ENCODE data around the gene SPATA46.

Gene SPATA46

GRCh38 chr1:162407539-162407938 lies 30.9 kb upstream of the SPATA46 start:
- 81 to 100% methylated on average over 1 of the region's 1 CpG for WGBS, 2 experiments
- Histone ChIP-seq H3K36me3 (ENCODE audit: control insufficient read depth, insufficient read depth, low read length) (no peaks in the 10 kb centered on the region), H3K4me1 (ENCODE audit: control insufficient read depth, insufficient read depth, low read length) (no peaks in the 10 kb centered on the region), H3K27me3 (ENCODE audit: control insufficient read depth, insufficient read depth, low read length, poor library complexity, severe bottlenecking) (no peaks in the 10 kb centered on the region), H3K27ac (ENCODE audit: insufficient read depth, low read depth, low read length, poor library complexity, severe bottlenecking) (no peak overlapping the region), H3K9me3 (ENCODE audit: control insufficient read depth, low read length) (no peaks in the 10 kb centered on the region), H3K4me3 (ENCODE audit: insufficient read depth, low read depth, low read length) (no peak overlapping the region)

- Histone ChIP-seq H3K4me3 (ENCODE audit: insufficient read depth, low read depth, low read length) (no peak overlapping the region), H3K4me1 (ENCODE audit: control insufficient read depth, insufficient read depth, low read length) (no peaks in the 10 kb centered on the region), H3K27ac (ENCODE audit: insufficient read depth, low read depth, low read length, poor library complexity, severe bottlenecking) (no peak overlapping the region), H3K36me3 (ENCODE audit: control insufficient read depth, insufficient read depth, low read length) (no peaks in the 10 kb centered on the region), H3K9me3 (ENCODE audit: control insufficient read depth, low read length) (no peaks in the 10 kb centered on the region), H3K27me3 (ENCODE audit: control insufficient read depth, insufficient read depth, low read length, poor library complexity, severe bottlenecking) (no peaks in the 10 kb centered on the region)
- WGBS, 2 experiments = 93 to 97% methylated on average over 2 of the region's 2 CpGs
Observed at GRCh38 chr1:162406811-162407210, 30.2 kb upstream of the SPATA46 start.

DNA sequence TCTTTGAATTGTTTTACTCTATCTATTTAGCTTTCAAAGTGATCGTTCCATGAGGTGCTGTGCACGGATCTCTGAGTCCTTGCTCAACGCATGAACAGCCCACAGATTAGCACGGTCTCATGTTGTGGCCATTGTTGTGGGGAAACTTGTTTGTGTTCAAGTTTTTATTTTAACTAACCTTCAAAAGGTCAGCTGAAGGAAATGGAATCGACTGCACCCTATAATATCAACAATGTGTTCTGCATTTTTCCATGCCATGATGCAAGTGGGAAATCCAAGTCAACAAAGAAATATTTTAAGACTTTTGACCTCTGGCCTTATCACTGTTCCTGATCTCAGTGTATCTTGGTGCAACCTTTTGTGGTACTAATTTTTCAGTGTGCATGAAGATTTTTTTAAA lies 29.1 kb upstream of the SPATA46 start:
- H3K4me1 ChIP-seq (ENCODE audit: control insufficient read depth, insufficient read depth, low read length) = no peaks in the 10 kb centered on the region
- no peak overlapping the region for H3K27ac ChIP-seq (ENCODE audit: insufficient read depth, low read depth, low read length, poor library complexity, severe bottlenecking)
- H3K4me3 ChIP-seq (ENCODE audit: insufficient read depth, low read depth, low read length) = no peak overlapping the region
- 85 to 95% methylated on average over 5 of the region's 5 CpGs for WGBS, 2 experiments
- H3K27me3 ChIP-seq (ENCODE audit: control insufficient read depth, insufficient read depth, low read length, poor library complexity, severe bottlenecking) = no peaks in the 10 kb centered on the region
- H3K9me3 ChIP-seq (ENCODE audit: control insufficient read depth, low read length) = no peaks in the 10 kb centered on the region
- no peaks in the 10 kb centered on the region for H3K36me3 ChIP-seq (ENCODE audit: control insufficient read depth, insufficient read depth, low read length)

GRCh38 chr1:162404550-162405160 lies 28.0 kb upstream of the SPATA46 start:
- H3K27ac ChIP-seq (ENCODE audit: insufficient read depth, low read depth, low read length, poor library complexity, severe bottlenecking) = no peak overlapping the region
- no peak overlapping the region for H3K4me3 ChIP-seq (ENCODE audit: insufficient read depth, low read depth, low read length)
- H3K27me3 ChIP-seq (ENCODE audit: control insufficient read depth, insufficient read depth, low read length, poor library complexity, severe bottlenecking) = no peaks in the 10 kb centered on the region
- no peaks in the 10 kb centered on the region for H3K9me3 ChIP-seq (ENCODE audit: control insufficient read depth, low read length)
- no peaks in the 10 kb centered on the region for H3K4me1 ChIP-seq (ENCODE audit: control insufficient read depth, insufficient read depth, low read length)
- 85 to 94% methylated on average over 4 of the region's 5 CpGs for WGBS, 2 experiments
- H3K36me3 ChIP-seq (ENCODE audit: control insufficient read depth, insufficient read depth, low read length) = no peaks in the 10 kb centered on the region

DNA sequence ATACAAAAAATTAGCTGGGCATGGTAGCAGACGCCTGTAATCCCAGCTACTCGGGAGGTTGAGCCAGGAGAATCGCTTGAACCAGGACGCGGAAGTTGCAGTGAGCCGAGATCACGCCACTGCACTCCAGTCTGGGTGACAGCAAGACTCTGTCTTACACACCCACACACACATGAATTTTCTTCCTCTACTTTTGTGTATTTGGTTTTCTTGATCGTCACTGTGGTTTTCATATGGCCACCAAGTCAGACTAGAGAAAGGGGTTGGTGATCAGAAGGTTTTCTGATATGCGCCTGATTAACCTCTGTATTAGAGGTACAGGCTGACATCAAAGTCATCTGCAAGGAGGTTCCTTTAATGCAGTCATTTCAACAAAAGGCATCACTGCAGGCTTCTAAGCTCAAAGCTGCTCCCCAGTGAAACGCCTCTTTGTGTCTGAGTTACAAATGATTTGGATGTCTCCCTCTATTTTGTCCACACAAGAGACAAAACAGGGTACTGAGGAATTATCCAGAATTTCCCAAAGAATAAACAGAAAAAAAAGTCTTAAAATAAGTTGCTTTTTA lies 24.2 kb upstream of the SPATA46 start:
- Histone ChIP-seq H3K36me3 (ENCODE audit: control insufficient read depth, insufficient read depth, low read length) (no peaks in the 10 kb centered on the region), H3K9me3 (ENCODE audit: control insufficient read depth, low read length) (no peaks in the 10 kb centered on the region), H3K27ac (ENCODE audit: insufficient read depth, low read depth, low read length, poor library complexity, severe bottlenecking) (no peak overlapping the region), H3K4me3 (ENCODE audit: insufficient read depth, low read depth, low read length) (no peak overlapping the region), H3K4me1 (ENCODE audit: control insufficient read depth, insufficient read depth, low read length) (peaks cover 11% of the 10 kb centered on the region), H3K27me3 (ENCODE audit: control insufficient read depth, insufficient read depth, low read length, poor library complexity, severe bottlenecking) (no peaks in the 10 kb centered on the region)
- 83% methylated on average over 10 of the region's 10 CpGs for WGBS, 2 experiments

DNA sequence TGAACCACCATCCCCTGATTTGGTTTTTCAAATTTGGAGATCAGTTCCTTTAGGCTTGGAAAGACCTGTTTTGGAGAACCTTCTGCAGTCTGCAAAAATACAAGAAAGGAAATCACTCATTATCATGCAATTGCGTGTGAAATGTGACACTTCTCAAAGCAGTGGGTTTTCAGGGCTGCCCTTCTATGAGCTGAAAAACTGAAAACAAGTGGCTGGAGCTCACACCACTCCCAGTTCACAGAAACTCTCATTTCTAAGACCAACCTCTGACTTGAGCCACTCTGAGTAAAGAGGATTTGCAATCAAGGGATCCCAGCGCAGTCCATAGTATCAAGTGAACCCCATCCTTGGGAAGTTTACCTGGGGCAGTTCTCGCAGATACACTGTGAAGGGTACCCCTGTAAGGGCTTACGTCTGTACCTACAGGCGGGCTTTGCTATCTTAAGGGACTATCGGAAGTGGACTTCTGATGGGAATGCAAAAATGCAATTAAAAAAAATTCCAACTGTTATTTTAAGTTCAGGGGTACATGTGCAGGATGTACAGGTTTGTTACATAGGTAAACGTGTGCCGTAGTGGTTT lies 22.4 kb upstream of the SPATA46 start:
- Histone ChIP-seq H3K27ac (ENCODE audit: insufficient read depth, low read depth, low read length, poor library complexity, severe bottlenecking) (no peak overlapping the region), H3K27me3 (ENCODE audit: control insufficient read depth, insufficient read depth, low read length, poor library complexity, severe bottlenecking) (no peaks in the 10 kb centered on the region), H3K9me3 (ENCODE audit: control insufficient read depth, low read length) (no peaks in the 10 kb centered on the region), H3K4me3 (ENCODE audit: insufficient read depth, low read depth, low read length) (no peak overlapping the region), H3K4me1 (ENCODE audit: control insufficient read depth, insufficient read depth, low read length) (peaks cover 11% of the 10 kb centered on the region), H3K36me3 (ENCODE audit: control insufficient read depth, insufficient read depth, low read length) (no peaks in the 10 kb centered on the region)
- 76 to 82% methylated on average over 8 of the region's 8 CpGs for WGBS, 2 experiments

- WGBS, 2 experiments = 65 to 84% methylated on average over 2 to 3 of the region's 3 CpGs
- H3K4me1 ChIP-seq (ENCODE audit: control insufficient read depth, insufficient read depth, low read length) = peaks cover 11% of the 10 kb centered on the region
- no peak overlapping the region for H3K4me3 ChIP-seq (ENCODE audit: insufficient read depth, low read depth, low read length)
- H3K9me3 ChIP-seq (ENCODE audit: control insufficient read depth, low read length) = no peaks in the 10 kb centered on the region
- H3K36me3 ChIP-seq (ENCODE audit: control insufficient read depth, insufficient read depth, low read length) = no peaks in the 10 kb centered on the region
- no peaks in the 10 kb centered on the region for H3K27me3 ChIP-seq (ENCODE audit: control insufficient read depth, insufficient read depth, low read length, poor library complexity, severe bottlenecking)
- H3K27ac ChIP-seq (ENCODE audit: insufficient read depth, low read depth, low read length, poor library complexity, severe bottlenecking) = no peak overlapping the region
Observed at GRCh38 chr1:162397943-162398560, 21.4 kb upstream of the SPATA46 start.

DNA sequence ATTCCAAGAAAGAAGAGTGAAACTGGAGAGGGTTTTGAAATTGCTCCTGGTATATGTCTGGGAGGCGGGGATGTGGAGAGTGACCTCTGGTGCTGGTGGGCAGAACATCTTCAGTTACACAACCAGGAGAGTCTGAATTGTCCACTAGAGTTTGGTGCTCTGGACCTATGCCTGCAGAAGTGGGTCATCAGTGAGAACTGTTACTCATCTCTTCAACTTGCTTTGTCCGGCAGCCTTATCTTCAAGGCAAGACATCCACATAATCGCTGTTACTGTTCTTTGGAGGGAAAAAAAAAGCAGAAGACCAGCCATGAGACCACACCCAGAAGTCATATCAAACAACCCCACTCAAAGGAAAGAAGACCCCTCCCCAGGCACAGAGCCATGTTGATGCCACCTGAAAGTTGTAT lies 20.4 kb upstream of the SPATA46 start:
- H3K36me3 ChIP-seq (ENCODE audit: control insufficient read depth, insufficient read depth, low read length) = no peaks in the 10 kb centered on the region
- peaks cover 11% of the 10 kb centered on the region for H3K4me1 ChIP-seq (ENCODE audit: control insufficient read depth, insufficient read depth, low read length)
- no peak overlapping the region for H3K4me3 ChIP-seq (ENCODE audit: insufficient read depth, low read depth, low read length)
- H3K27ac ChIP-seq (ENCODE audit: insufficient read depth, low read depth, low read length, poor library complexity, severe bottlenecking) = no peak overlapping the region
- H3K9me3 ChIP-seq (ENCODE audit: control insufficient read depth, low read length) = no peaks in the 10 kb centered on the region
- WGBS, 2 experiments = 94 to 99% methylated on average over 3 of the region's 3 CpGs
- no peaks in the 10 kb centered on the region for H3K27me3 ChIP-seq (ENCODE audit: control insufficient read depth, insufficient read depth, low read length, poor library complexity, severe bottlenecking)

- Histone ChIP-seq H3K4me1 (ENCODE audit: control insufficient read depth, insufficient read depth, low read length) (peaks cover 11% of the 10 kb centered on the region), H3K36me3 (ENCODE audit: control insufficient read depth, insufficient read depth, low read length) (no peaks in the 10 kb centered on the region), H3K27me3 (ENCODE audit: control insufficient read depth, insufficient read depth, low read length, poor library complexity, severe bottlenecking) (no peaks in the 10 kb centered on the region), H3K9me3 (ENCODE audit: control insufficient read depth, low read length) (no peaks in the 10 kb centered on the region), H3K4me3 (ENCODE audit: insufficient read depth, low read depth, low read length) (no peak overlapping the region), H3K27ac (ENCODE audit: insufficient read depth, low read depth, low read length, poor library complexity, severe bottlenecking) (no peak overlapping the region)
- 86 to 94% methylated on average over 3 of the region's 3 CpGs for WGBS, 2 experiments
Observed at GRCh38 chr1:162396201-162396906, 19.7 kb upstream of the SPATA46 start.

Data from ectodermal cell (in vitro differentiated cells).